Measurements from ENCODE around the gene PFDN2. TPM values are rescaled to one million over a fixed set of nuclear protein-coding genes. Genes with fewer than 3 reads are reported as not detected.

The PFDN2 gene
- total RNA-seq, 1 donor from 2014 or later: 16.3 TPM

GRCh38 chr1:161088587-161089110, 29.2 kb downstream of the PFDN2 start:
- Histone ChIP-seq H3K4me1 (no peaks in the 10 kb centered on the region), H3K27ac (no peak overlapping the region), H3K36me3 (no peaks in the 10 kb centered on the region), H3K4me3 (no peak overlapping the region), H3K9me3 (no peaks in the 10 kb centered on the region), H3K27me3 (no peaks in the 10 kb centered on the region)
- intact Hi-C loops (cut with DNase I): no loop called here
- DNase-seq (ENCODE audit: low spot score in 2 of 2): no peak
- TF ChIP-seq, protein P1, sequence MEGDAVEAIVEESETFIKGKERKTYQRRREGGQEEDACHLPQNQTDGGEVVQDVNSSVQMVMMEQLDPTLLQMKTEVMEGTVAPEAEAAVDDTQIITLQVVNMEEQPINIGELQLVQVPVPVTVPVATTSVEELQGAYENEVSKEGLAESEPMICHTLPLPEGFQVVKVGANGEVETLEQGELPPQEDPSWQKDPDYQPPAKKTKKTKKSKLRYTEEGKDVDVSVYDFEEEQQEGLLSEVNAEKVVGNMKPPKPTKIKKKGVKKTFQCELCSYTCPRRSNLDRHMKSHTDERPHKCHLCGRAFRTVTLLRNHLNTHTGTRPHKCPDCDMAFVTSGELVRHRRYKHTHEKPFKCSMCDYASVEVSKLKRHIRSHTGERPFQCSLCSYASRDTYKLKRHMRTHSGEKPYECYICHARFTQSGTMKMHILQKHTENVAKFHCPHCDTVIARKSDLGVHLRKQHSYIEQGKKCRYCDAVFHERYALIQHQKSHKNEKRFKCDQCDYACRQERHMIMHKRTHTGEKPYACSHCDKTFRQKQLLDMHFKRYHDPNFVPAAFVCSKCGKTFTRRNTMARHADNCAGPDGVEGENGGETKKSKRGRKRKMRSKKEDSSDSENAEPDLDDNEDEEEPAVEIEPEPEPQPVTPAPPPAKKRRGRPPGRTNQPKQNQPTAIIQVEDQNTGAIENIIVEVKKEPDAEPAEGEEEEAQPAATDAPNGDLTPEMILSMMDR (IDR thresholded peaks at IDR 0.05): no peak

- intact Hi-C loops (cut with DNase I): no loop called here
- no peaks in the 10 kb centered on the region for H3K9me3 ChIP-seq
- no peaks in the 10 kb centered on the region for H3K36me3 ChIP-seq
- no peaks in the 10 kb centered on the region for H3K27me3 ChIP-seq
- no peaks in the 10 kb centered on the region for H3K4me1 ChIP-seq
- TF ChIP-seq, protein P1 (IDR thresholded peaks at IDR 0.05): no peak
- DNase-seq (ENCODE audit: low spot score in 2 of 2): no peak
- H3K4me3 ChIP-seq: no peak overlapping the region
- H3K27ac ChIP-seq: no peak overlapping the region
Measured at GRCh38 chr1:161086457-161086856, 31.4 kb downstream of the PFDN2 start.

GRCh38 chr1:161085165-161085564, 32.7 kb downstream of the PFDN2 start:
- Histone ChIP-seq H3K27ac (no peak overlapping the region), H3K27me3 (no peaks in the 10 kb centered on the region), H3K36me3 (no peaks in the 10 kb centered on the region), H3K4me3 (no peak overlapping the region), H3K4me1 (no peaks in the 10 kb centered on the region), H3K9me3 (no peaks in the 10 kb centered on the region)
- no peak for DNase-seq (ENCODE audit: low spot score in 2 of 2)
- intact Hi-C loops (cut with DNase I): no loop called here
- TF ChIP-seq, protein P1 (IDR thresholded peaks at IDR 0.05): no peak

GRCh38 chr1:161084597-161084988, 33.2 kb downstream of the PFDN2 start:
- no peaks in the 10 kb centered on the region for H3K9me3 ChIP-seq
- H3K27me3 ChIP-seq: no peaks in the 10 kb centered on the region
- intact Hi-C loops (cut with DNase I): no loop called here
- H3K4me1 ChIP-seq: no peaks in the 10 kb centered on the region
- no peak overlapping the region for H3K4me3 ChIP-seq
- H3K36me3 ChIP-seq: no peaks in the 10 kb centered on the region
- no peak for DNase-seq (ENCODE audit: low spot score in 2 of 2)
- TF ChIP-seq, protein P1 (IDR thresholded peaks at IDR 0.05): no peak
- no peak overlapping the region for H3K27ac ChIP-seq

DNA sequence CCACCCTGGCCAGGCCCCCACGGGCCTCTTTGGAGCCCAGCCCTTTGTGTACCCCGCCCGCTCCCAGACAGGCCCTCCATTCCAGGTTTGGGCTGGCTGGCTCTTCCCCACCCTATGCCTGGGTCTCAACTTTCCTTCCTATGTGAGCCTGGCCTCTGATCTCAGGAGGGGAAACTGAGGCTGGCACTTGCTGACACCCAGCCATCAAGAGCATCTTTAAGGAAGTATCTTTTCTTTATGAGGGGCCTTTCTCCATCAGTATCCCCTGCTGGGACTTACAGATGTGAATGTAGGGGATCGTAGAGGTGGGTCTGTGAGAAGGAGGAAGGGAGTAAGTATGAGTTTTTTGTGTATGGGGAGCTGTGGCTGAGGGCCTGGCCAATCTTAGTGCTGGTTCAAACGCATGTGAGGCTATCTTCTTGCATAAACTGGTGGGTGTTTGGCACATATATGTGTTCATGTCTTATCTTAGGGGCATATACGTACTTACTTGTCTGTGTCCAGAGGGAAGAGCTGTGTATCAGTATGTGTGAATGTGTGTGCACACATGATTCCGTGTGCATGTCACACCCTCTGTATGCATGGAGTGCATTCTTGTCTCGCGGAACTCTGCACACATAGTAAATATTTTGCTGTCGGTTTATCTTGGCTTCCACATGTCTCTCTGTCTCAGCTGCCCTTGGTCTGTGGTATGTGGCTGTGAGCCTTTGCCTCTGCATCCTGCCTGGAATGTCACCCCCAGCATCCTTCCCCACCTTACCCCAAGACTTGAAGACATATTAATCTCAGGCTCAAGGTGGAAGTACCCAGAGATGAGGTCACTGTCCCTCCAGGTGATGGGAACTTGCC, 33.9 kb downstream of the PFDN2 start:
- Histone ChIP-seq H3K4me1 (no peaks in the 10 kb centered on the region), H3K27ac (no peak overlapping the region), H3K27me3 (no peaks in the 10 kb centered on the region), H3K36me3 (no peaks in the 10 kb centered on the region), H3K4me3 (no peak overlapping the region), H3K9me3 (no peaks in the 10 kb centered on the region)
- DNase-seq (ENCODE audit: low spot score in 2 of 2): no peak
- intact Hi-C loops (cut with DNase I): no loop called here
- TF ChIP-seq, protein P1 (IDR thresholded peaks at IDR 0.05): no peak

Measured in ascending aorta (tissue), 2 donors.